Upper lobe of left lung (tissue), 4 donors: ENCODE results near the gene ARHGAP26.

Experiments
- POLR2A ChIP-seq, 4 donors: fragments of 450-650 bp; IDR thresholded peaks; one replicate each; pipeline ENCODE4 v1.5.1; 2016 to 2017; ENCODE audit warnings: antibody characterized with exemption in 4 of 4, mild to moderate bottlenecking in 2 of 4
- TF ChIP-seq, protein P1 (sequence below), 6 experiments: fragments of 450-650 bp in 4 of 6; fragments of 200-600 bp in 2 of 6; sonication (generic) in 2 of 6; IDR thresholded peaks; one replicate each; pipeline ENCODE4 v1.5.1; 2016 to 2019; ENCODE audit warnings: antibody characterized with exemption in 6 of 6

GRCh38 chr5:143231416-143231815 is 461.2 kb downstream of the ARHGAP26 start:
- TF ChIP-seq, protein P1, sequence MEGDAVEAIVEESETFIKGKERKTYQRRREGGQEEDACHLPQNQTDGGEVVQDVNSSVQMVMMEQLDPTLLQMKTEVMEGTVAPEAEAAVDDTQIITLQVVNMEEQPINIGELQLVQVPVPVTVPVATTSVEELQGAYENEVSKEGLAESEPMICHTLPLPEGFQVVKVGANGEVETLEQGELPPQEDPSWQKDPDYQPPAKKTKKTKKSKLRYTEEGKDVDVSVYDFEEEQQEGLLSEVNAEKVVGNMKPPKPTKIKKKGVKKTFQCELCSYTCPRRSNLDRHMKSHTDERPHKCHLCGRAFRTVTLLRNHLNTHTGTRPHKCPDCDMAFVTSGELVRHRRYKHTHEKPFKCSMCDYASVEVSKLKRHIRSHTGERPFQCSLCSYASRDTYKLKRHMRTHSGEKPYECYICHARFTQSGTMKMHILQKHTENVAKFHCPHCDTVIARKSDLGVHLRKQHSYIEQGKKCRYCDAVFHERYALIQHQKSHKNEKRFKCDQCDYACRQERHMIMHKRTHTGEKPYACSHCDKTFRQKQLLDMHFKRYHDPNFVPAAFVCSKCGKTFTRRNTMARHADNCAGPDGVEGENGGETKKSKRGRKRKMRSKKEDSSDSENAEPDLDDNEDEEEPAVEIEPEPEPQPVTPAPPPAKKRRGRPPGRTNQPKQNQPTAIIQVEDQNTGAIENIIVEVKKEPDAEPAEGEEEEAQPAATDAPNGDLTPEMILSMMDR (IDR thresholded peaks at IDR 0.05): no peak
- no peak for TF ChIP-seq POLR2A (IDR thresholded peaks at IDR 0.05)
